ENCODE results near the gene EPAS1.

Gene EPAS1

DNA sequence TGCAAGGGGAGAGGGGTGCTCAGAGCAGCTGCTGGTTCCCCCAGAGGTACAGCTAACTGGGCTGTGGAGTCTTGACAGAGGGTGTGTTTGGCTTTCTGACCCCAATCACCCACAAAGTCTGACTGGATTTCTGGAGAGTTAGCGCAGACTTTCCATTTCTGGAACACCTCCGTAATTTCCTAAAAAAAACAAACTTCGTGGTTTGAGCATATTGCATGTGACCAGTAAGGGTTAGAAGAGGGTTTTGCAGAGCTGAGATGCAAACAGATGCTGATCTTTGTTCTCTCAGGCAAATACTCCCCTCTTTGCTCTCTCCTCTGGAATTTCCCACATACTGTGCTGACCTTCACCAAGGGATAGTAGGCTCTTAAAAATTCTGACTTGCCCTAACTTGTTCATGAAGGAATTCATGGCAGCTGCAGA is 137.7 kb downstream of the EPAS1 start:
- H3K9me3 ChIP-seq (ENCODE audit: control insufficient read depth, insufficient read depth, low read depth, low read length), result no peaks in the 10 kb centered on the region
- peaks cover 7% of the 10 kb centered on the region; the same call in 1 of the 2 replicates for H3K4me1 ChIP-seq (ENCODE audit: control insufficient read depth, insufficient read depth, low read length)
- H3K27me3 ChIP-seq (ENCODE audit: control insufficient read depth, insufficient read depth, low read length), result no peaks in the 10 kb centered on the region
- H3K27ac ChIP-seq (ENCODE audit: low read depth, low read length), result no peak overlapping the region
- H3K9ac ChIP-seq (ENCODE audit: low read length), result no peak overlapping the region
- no peaks in the 10 kb centered on the region for H3K36me3 ChIP-seq (ENCODE audit: control insufficient read depth, insufficient read depth, low read length)
- H3K4me3 ChIP-seq (ENCODE audit: low read depth, low read length), result no peak overlapping the region

DNA sequence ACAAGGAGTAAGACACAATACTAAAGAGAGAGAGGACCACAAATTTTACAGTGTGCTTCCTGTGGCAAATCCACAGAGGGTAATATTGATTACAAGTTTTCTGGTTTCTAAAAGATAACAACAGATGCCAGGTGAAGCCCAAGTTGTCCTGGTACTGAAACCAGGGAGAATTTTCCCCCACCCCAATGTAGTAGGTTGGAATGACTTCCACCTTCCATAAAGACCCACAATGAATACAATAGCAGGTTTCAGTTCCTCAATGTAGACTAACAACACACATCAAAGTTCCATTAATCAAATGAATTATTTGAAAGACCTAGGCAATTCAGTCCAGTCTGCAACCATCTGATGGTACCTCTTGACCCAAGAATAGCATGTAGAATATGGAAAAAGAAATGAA is 138.1 kb downstream of the EPAS1 start:
- no peaks in the 10 kb centered on the region for H3K27me3 ChIP-seq (ENCODE audit: control insufficient read depth, insufficient read depth, low read length)
- no peaks in the 10 kb centered on the region for H3K9me3 ChIP-seq (ENCODE audit: control insufficient read depth, insufficient read depth, low read depth, low read length)
- H3K9ac ChIP-seq (ENCODE audit: low read length), result no peak overlapping the region
- no peaks in the 10 kb centered on the region for H3K36me3 ChIP-seq (ENCODE audit: control insufficient read depth, insufficient read depth, low read length)
- peaks cover 7% of the 10 kb centered on the region; the same call in 1 of the 2 replicates for H3K4me1 ChIP-seq (ENCODE audit: control insufficient read depth, insufficient read depth, low read length)
- H3K4me3 ChIP-seq (ENCODE audit: low read depth, low read length), result no peak overlapping the region
- no peak overlapping the region for H3K27ac ChIP-seq (ENCODE audit: low read depth, low read length)

GRCh38 chr2:46435796-46436360 is 138.7 kb downstream of the EPAS1 start:
- no peak overlapping the region for H3K27ac ChIP-seq (ENCODE audit: low read depth, low read length)
- no peak overlapping the region for H3K4me3 ChIP-seq (ENCODE audit: low read depth, low read length)
- no peaks in the 10 kb centered on the region for H3K9me3 ChIP-seq (ENCODE audit: control insufficient read depth, insufficient read depth, low read depth, low read length)
- H3K36me3 ChIP-seq (ENCODE audit: control insufficient read depth, insufficient read depth, low read length), result no peaks in the 10 kb centered on the region
- H3K4me1 ChIP-seq (ENCODE audit: control insufficient read depth, insufficient read depth, low read length), result peaks cover 7% of the 10 kb centered on the region; the same call in 1 of the 2 replicates
- no peak overlapping the region for H3K9ac ChIP-seq (ENCODE audit: low read length)
- H3K27me3 ChIP-seq (ENCODE audit: control insufficient read depth, insufficient read depth, low read length), result no peaks in the 10 kb centered on the region
